Measurements from ENCODE around the gene RNF212B. TPM values are rescaled to one million over a fixed set of nuclear protein-coding genes. Genes with fewer than 3 reads are reported as not detected.

The RNF212B gene
- total RNA-seq, 1 experiment from 2014 or later = 0.39 TPM

- peak overlapping the region; percentile 90 to 91 for H3K4me3 Mint-ChIP-seq
- H2BK20ac ChIP-seq (ENCODE audit: low read depth, low read length, poor library complexity, severe bottlenecking) = no peak overlapping the region
- no peaks in the 10 kb centered on the region; the same call in 1 of the 2 replicates for H3K27me3 ChIP-seq (ENCODE audit: insufficient read depth, low read length)
Observed at GRCh38 chr14:23307687-23308644, 70.2 kb downstream of the RNF212B start.

More at GRCh38 chr14:23307687-23308644, 70.2 kb downstream of the RNF212B start:
- peaks cover 25 to 26% (median 25%) of the 10 kb centered on the region in 3 experiments for H3K36me3 Mint-ChIP-seq (ENCODE audit: insufficient read depth in 1 of 3, low read depth in 3 of 3)
- no peak overlapping the region for H3K27ac ChIP-seq (ENCODE audit: insufficient read length, low read depth, low read length)
- DNase-seq = no peak
- H3T11ph ChIP-seq (ENCODE audit: low read length) = no peak overlapping the region
- H4K20me1 ChIP-seq (ENCODE audit: control insufficient read depth, insufficient read depth, insufficient read length) = no peaks in the 10 kb centered on the region
- H4K91ac ChIP-seq (ENCODE audit: insufficient read length, low read depth, low read length) = no peak overlapping the region
- H3K27me3 Mint-ChIP-seq (ENCODE audit: low read depth) = peaks cover 12% of the 10 kb centered on the region
- H3K56ac ChIP-seq (ENCODE audit: insufficient read length, low read depth, low read length) = no peak overlapping the region
- H3K4ac ChIP-seq (ENCODE audit: low read depth, low read length) = no peak overlapping the region
- H2AFZ ChIP-seq (ENCODE audit: low read length) = no peak overlapping the region
- no peak overlapping the region for H3K14ac ChIP-seq (ENCODE audit: insufficient read depth, low read length)
- peak overlapping the region in 1 of 3 experiments; percentile 76; a peak in 2 of 7 replicates for H3K27ac Mint-ChIP-seq
- peaks cover 6% of the 10 kb centered on the region for H3K79me1 ChIP-seq (ENCODE audit: insufficient read depth, low read depth, low read length, poor library complexity, severe bottlenecking)
- WGBS (ENCODE audit: extremely low coverage, insufficient read length, low lambda C conversion rate) = no CpG with 5 or more reads among the region's 22 CpGs
- no peak overlapping the region for H2BK15ac ChIP-seq (ENCODE audit: low read depth, low read length)
- no peaks in the 10 kb centered on the region for H3K9me3 ChIP-seq (ENCODE audit: control insufficient read depth, low read depth, low read length)
- no peak overlapping the region for H2AK5ac ChIP-seq (ENCODE audit: insufficient read length, low read length)
- no peaks in the 10 kb centered on the region for H3K79me2 ChIP-seq (ENCODE audit: insufficient read depth, low read length)
- peaks cover 9% of the 10 kb centered on the region for H3K23me2 ChIP-seq (ENCODE audit: insufficient read length, low read depth, low read length, poor library complexity, severe bottlenecking)
- no peak overlapping the region for H3K18ac ChIP-seq (ENCODE audit: insufficient read length, low read depth, low read length)
- no peaks in the 10 kb centered on the region; the same call in 1 of the 2 replicates for H3K4me1 ChIP-seq (ENCODE audit: insufficient read depth, low read length)
- peaks cover 18 to 23% of the 10 kb centered on the region in 2 experiments for H3K4me1 Mint-ChIP-seq
- H3K9me3 Mint-ChIP-seq = no peaks in the 10 kb centered on the region
- no peak overlapping the region for H2BK120ac ChIP-seq (ENCODE audit: low read depth, low read length, poor library complexity, severe bottlenecking)
- TF ChIP-seq CTCF (conservative IDR thresholded peaks at IDR 0.05) = no peak
- no peak overlapping the region for H4K8ac ChIP-seq (replicated peaks; ENCODE audit: insufficient read length, low read depth, low read length)
- H2BK12ac ChIP-seq (ENCODE audit: insufficient read length, low read depth, low read length) = no peak overlapping the region
- H3K23ac ChIP-seq (ENCODE audit: insufficient read length, low read depth, low read length) = no peak overlapping the region
- H3K9ac ChIP-seq (ENCODE audit: extremely low read depth, insufficient read length, low read length) = no peak overlapping the region
- no peak overlapping the region for H2BK5ac ChIP-seq (ENCODE audit: insufficient read length, low read length)
- no peak overlapping the region for H4K5ac ChIP-seq (ENCODE audit: insufficient read length, low read depth, low read length)
- H3K4me2 ChIP-seq (ENCODE audit: insufficient read depth, insufficient read length, low read length) = peak overlapping the region; percentile 90
